ENCODE results near the gene SMIM17.

DNA sequence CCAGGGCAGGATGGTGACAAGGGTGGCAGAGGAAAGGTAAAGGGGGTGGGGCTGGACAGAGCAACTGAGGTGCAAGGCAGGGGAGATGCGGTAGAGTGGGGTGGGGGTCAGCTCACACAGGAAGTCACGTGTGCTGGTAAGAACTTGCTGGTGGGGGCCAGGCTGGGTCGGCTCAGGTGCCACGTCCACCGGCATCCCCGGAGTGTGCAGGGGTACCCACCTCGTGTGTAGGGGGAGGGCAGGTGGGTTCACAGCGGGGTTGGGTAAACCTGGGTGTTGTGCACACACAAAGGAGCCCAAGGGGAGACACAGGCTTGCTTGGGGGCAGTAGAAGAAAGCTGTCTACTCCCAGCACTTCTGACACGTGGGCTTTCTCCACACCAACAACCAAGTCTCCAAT lies 25.7 kb downstream of the SMIM17 start:
- TF ChIP-seq, protein P1, sequence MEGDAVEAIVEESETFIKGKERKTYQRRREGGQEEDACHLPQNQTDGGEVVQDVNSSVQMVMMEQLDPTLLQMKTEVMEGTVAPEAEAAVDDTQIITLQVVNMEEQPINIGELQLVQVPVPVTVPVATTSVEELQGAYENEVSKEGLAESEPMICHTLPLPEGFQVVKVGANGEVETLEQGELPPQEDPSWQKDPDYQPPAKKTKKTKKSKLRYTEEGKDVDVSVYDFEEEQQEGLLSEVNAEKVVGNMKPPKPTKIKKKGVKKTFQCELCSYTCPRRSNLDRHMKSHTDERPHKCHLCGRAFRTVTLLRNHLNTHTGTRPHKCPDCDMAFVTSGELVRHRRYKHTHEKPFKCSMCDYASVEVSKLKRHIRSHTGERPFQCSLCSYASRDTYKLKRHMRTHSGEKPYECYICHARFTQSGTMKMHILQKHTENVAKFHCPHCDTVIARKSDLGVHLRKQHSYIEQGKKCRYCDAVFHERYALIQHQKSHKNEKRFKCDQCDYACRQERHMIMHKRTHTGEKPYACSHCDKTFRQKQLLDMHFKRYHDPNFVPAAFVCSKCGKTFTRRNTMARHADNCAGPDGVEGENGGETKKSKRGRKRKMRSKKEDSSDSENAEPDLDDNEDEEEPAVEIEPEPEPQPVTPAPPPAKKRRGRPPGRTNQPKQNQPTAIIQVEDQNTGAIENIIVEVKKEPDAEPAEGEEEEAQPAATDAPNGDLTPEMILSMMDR (IDR thresholded peaks at IDR 0.05): no peak
- no peak for TF ChIP-seq EZH2phosphoT487 (IDR thresholded peaks at IDR 0.05)
- TF ChIP-seq EZH2 (IDR thresholded peaks at IDR 0.05): no peak

Data from neural progenitor cell (in vitro differentiated cells).